ENCODE data around the gene SH3BGRL3.
"Not testable (repeated sequence)": the region's sequence is repeated elsewhere in the genome, so short reads cannot be mapped to it uniquely, and the experiment has no call there.

The SH3BGRL3 gene

DNA sequence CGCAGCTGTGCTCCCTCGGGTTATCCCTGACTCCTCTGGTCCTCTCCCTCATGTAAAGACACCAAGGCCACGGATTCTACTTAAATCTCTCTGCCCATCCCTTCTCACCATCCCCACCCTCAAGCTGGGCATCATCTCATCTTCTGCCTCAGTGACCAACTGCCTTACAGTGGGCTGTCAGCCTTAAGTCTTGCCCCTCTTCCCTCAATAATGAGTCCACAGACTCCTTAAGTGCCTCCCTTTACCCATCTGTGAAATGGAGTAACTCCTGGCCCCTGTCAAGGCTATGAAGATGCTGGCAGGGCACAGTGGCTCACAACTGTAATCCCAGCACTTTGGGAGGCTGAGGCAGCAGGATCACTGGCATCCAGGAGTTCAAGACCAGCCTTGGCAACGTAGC lies 12.1 kb downstream of the SH3BGRL3 start:
- DNase-seq = no peak

DNA sequence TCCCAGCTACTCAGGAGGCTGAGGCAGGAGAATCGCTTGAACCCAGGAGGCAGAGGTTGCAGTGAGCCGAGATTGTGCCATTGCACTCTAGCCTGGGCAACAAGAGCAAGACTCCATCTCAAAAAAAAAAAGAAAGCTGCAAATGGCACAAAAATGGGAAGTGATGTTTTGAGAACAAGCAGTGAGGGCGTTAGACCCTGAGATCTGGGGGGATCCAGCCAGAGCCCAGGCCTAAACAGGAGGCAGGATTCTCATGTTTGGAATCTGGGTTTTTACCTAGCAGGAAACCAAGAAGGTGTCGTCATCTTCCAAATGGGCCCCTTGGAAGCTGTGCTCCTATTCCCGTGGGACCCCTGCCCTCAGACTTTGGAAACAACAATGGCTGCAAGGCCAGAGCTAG lies 12.8 kb downstream of the SH3BGRL3 start:
- DNase-seq = not testable (repeated sequence)

DNA sequence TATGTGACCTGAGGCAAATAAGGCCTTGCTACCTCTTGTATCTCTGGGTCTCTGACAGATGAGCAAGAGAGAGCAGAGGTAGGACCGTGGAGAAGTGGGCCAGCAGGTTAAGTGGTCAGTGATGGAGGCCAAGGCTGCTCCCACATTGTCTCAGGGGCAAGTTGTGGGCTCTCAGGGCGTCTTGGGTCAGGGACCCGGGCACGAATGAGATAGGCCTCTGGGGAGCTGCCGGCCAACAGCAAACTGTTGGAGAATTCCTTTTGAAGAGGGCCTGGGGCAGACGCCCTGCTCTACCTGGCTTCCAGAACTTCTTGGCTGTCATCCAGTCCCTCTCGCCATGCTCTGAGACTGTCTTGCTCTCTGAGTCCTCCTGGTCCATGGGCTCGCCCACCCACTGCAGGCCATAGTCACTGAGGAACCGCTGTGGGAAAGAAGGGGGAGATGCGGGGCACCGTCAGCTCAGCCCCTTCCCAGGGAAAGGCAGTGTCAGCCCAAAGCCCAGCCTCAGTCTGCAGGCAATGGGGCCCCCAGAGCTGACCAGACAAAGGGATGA lies 14.1 kb downstream of the SH3BGRL3 start:
- no peak for DNase-seq

DNA sequence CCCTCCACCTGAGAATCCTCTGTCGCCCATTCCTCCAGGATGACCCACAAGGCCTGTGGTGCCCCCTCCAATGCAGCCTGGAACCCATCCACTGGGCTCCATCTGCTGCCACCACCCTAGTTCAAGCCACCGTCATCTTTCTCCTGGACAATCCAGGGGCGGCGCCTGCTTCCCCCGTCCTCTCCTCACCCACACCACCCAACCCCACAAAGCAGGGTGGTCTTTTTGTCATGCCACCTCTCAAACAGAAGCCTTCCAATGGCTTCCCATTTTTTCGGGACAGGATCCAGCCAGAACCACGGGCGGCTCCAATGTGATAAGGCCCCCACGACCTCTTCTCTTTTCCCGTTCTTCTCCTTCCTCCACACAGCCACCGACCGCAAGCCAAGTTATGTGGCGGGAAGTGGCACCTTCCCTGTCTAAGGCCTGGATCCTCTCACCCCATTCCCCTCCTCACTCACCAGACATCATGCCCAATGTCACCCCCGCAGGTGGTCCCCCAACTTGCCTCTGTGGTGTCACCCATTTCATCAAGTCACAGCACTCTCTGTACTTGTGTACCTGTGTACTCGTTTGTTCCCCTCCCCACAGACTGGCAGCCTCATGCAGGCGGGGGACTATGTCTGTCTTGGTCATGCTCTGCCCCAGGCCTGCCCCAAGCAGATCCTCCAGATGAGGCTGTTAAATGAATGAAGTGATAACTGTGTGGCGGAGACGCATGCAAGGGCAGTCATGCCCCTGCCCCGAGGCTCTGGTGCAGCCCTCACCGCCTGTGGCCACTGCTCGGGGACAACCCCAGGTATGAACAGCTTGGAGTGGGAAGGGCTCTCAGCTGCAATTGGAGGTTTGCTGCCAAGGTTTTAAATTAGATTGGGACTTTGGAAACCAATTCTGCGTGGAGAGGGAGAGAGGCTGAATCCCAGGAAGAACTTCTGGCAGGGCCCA lies 15.6 kb downstream of the SH3BGRL3 start:
- no peak for DNase-seq

DNA sequence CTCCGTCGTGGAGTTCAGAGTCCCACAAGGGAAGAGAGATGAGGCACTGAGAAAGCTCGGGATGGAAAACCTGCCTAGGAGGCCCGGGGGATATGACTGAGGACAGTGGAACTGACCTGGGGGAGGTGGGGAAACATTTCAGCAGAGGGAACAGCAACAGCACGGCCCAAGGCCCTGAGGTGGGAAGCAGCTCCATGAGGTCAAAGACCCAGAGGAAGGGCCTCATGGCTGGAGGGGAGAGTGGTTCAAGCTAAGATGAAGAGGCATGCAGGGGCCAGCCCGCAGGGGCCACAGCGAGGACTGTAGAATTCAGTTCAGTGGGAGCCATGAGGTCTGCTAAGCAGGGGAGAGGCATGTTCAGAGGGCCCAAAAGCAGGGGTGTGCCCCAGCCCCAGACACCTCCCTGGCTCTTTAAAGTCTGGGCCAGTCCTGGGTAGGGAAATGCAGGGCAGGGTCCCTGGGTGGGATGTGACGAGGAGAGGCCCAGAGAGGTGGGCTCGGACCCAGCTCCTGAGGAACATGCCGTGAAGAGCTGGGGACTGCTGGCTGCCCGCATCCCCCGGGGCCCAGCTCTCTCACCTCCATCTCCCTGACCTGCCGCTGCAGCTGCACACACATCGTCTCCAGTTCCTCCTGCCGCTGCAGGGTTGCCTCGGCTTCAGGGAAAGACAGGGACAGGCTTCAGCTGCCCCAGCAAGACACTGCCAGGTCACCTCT lies 16.6 kb downstream of the SH3BGRL3 start:
- DNase-seq = no peak

DNA sequence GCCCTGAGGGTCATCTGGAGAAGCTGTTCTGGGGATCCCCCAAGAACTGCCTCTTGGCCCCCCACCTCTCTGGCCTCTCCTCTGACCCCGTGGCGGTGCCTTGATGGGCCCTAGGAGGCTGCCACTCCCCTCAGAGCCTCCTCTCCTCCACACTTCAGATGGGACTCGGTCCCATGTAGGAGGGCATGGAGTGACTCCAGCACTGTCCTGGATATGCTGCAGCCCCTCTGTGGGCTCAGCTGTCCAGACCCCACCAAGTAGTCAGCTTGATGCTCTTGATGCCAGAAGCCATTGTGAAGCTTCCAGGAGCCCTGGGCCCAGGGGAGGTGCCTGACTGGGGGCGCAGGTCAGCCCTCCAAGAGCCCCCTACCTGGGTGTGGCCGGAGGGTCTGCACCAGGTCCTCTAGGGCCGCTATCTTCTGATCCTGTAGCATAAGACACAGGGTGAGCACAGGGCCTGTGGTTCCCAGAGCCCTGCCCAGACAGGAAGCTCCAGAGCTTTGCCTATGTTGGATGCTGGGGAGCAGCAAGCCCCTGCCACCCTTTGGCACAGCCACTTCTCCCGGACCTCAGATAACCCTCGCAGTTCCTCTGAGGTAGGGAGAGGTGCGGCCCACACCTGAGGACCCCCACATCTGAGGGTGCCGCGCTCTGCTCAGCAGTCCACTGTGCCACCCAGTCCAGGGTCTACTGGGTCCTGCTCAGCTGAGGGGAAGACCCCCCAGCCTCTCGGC lies 17.3 kb downstream of the SH3BGRL3 start:
- DNase-seq = no peak

DNA sequence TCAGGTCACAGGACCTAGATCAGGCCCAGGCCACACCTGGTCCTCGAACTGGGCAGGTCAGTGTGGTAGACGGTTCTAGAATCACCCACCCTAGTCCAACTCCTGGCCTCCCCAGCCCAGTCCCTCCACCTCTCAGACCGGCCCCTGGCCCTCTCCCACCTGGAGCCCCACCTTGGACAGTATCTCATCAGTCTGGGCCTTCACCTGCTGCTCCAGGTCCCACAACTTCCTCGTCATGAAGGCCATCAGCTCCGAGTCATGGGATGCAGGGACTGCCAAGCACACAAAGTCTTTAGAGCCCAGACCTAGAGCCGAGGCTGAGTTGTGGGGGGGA lies 17.9 kb downstream of the SH3BGRL3 start:
- no peak for DNase-seq

DNA sequence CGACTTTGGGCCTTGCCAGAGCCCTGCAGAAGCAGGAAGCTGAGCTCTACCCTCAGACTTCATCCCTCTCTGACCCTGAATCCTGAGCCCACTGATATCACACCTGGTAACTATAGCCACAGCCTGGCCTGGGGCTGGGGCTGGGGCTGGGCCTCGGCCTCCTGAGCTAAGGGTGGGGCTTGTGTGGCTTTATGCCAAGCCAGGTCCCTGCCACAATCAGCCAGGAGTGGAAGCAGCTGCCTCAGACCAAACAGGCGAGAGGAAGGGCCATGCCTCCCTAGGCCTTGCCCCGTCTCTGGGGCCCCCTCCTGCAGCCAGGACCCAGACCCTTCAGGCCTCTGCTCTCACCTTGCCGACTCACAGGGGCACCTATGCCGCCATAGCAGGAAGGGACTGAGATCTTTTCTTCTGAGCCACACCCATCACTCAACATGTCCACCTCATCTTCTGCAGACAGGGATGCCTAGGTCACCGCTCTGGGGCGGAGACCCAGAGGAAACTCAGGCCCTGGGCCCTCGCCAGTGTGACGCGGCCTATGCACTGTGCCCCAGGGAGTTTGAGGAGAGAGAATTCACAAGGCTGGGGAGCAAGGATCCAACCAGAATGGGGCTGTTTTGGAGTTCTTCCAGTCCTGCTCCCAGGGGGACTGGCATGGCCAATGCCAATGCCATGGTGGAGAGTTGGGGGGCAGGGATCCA lies 20.8 kb downstream of the SH3BGRL3 start:
- no peak for DNase-seq

DNA sequence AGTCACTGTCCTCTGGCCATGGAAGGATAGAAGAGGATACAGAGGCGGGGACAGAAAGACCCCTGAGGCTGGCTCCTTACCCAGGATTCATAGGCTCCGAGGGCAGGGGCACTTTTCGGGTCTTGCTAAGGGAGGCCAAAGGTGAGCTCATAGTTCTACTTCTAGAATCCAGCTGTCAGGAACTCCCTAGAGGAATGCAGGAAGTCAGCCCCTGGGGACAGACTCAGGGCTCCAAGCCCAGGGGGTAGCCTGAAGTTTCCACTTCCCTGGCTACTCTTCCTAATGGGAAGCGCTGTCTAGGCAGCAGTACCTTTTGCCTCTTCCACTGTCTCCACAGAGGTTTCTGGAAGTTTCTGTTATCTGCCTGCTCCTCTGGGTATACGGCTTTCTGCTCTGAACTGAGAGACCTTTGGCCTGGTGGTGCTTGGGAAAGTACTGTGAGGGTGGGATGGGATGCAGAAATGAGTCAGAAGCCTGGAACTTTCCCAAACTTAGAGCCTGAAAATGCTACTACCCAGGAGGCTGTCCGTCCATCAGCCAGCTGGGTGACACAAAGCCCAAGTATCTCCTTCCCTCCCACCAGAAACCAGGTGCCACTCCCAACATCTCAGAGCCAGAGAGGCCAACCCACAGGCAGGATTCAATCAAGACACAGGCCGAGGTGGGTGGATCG lies 23.0 kb downstream of the SH3BGRL3 start:
- DNase-seq = no peak

DNA sequence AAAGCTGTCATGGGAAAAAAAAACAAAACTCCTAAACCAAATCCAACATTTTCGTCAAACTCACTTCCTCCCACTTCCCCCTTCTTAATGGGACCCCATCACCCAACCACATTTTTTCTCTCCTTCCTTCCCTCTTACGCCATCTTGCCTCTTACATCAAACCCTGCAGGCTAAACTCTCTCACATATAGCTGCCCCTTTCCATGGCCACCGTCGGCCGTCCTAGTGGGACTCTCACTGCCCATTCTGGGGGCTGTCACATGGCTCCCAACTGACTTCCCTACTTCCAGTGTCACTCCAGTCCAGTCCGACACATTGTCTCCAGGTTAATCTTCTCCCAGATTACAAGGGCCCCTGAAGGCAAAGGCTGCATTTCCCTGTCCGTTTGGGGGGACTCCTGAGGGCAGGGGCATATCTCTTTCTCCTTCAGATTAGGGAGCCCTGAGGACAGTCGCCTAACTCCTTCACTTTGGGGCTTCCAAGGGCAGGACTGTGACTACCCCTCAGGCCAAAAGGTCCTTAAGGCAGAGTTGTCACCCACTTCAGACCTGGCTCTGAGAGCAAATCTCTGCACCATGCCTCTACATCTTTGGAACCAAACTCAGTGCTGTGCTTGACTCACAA lies 25.9 kb downstream of the SH3BGRL3 start:
- no peak for DNase-seq

DNA sequence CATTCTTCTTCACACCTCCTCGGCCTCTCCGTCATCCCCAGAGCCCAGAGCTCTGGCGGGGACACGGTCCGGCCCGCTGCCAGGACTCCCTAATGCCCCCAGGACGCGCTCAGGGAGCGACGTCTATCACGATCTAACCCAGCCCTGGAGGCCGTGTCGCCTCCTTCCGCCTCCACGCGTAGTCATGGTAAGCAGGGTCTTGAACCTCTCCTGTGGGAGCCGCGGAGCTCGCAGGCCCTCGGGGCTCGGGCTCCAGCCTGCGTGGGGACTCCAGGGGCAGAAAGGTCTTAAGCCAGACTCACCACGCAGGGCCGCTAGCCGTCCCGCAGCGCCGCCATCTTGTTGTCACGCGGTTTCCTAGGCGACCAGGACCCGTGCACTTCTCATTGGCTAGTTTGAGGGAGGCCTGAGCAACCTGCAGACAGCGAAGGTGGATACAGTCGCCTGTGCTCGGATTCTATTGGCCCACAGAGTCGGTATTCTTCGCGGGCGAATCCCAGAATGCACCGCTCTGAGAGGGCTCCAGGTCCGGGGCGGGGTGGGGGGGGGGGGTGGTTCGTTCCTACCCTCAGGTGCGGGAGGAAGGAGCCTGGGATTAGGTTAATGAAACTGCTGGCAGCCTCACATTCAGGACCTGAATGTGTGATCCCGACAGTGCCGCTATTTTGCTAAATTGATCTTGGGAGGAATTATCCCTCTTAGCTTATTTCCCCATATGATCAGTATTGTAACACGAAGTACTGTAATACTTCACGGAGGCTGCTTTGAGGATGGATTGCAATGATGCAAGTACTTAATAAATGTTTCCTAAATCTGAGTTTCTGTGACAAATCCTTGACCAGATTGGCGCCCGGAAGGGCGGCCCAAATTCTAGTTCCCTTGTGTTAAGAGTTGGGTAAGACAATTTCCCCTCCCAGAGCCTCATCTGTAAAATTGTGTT lies 26.7 kb downstream of the SH3BGRL3 start, which contains the start of gene UBXN11:
Gene UBXN11 (minus strand): TSS at position 347 of the 940 bp plus-strand sequence. CDS start 3,753 bp downstream, outside the sequence.
- DNase-seq = peak; percentile 95 to 98

DNA sequence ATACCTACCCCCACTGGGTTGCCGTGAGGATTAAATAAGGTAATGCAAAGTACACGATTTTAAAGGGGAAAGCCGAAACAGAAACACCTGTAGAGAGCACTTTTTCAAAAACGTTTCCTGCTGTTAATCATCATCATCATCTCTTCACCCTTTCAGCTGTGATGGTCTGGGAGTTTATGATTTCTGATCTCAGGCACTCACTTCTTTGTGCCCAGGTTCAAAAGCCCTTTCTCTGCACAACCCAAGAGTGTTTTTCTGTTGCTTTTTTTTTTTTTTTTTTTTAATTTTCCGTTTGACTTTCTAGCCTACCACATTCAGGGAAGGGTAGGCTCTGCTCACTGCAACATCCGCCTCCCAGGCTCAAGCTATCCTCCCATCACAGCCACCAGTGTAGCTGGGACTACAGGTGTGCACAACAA lies 27.5 kb downstream of the SH3BGRL3 start:
- DNase-seq = no peak

DNA sequence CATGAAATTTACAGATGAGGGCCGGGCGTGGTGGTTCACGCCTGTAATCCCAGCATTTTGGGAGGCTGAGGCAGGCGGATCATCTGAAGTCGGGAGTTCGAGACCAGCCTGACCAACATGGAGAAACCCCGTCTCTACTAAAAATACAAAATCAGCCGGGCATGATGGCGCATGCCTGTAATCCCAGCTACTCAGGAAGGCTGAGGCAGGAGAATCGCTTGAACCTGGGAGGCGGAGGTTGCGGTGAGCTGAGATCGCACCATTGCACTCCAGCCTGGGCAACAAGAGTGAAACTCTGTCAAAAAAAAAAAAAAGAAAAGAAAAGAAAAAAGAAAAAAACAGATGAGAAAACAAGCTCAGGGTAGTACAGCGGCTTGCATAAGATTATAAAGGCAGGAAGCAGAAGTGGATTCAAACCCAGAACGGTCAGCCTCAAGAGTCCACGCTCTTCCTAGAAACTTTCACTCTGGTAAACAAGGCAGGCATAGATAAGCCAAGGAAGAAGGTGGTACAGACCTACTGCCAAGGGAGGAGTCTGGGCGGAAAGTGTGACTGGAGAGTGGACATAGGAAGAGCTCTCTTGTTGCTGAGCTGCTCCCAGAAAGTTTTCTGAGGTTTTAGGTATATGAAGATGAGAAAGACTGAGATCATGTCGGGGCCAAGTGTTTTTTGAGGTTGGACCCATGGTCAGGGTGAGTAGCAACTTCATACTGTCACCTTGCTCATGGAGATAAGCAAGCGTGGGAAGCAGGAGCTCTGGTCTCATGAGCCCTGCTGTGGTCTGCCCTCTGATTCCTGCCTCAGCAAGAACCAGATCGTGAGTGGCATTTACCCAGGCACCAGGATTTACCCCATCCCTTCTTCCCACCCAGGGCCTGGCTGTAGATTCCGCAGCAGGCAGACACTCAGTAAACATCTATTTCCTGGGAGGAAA lies 28.3 kb downstream of the SH3BGRL3 start:
- DNase-seq = not testable (repeated sequence)

DNA sequence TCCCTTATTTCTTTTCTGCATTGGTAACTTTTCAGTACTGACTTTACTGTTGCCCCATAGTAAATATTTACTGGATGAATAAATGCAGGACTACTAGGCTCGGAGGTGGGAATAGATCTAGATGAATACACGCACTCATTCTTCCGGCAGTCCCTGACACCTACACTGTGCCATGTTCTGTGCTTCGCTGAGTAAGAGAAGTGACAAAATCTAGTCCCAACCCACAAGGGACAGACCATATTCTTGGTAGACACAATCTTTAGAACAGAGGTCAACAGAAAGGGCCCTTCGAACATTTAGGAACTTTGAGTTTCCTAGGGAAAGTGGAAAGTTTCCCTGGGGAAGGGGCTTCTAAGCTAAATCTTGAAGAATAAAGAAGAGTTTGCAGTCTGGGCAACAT lies 34.6 kb downstream of the SH3BGRL3 start:
- no peak for DNase-seq

DNA sequence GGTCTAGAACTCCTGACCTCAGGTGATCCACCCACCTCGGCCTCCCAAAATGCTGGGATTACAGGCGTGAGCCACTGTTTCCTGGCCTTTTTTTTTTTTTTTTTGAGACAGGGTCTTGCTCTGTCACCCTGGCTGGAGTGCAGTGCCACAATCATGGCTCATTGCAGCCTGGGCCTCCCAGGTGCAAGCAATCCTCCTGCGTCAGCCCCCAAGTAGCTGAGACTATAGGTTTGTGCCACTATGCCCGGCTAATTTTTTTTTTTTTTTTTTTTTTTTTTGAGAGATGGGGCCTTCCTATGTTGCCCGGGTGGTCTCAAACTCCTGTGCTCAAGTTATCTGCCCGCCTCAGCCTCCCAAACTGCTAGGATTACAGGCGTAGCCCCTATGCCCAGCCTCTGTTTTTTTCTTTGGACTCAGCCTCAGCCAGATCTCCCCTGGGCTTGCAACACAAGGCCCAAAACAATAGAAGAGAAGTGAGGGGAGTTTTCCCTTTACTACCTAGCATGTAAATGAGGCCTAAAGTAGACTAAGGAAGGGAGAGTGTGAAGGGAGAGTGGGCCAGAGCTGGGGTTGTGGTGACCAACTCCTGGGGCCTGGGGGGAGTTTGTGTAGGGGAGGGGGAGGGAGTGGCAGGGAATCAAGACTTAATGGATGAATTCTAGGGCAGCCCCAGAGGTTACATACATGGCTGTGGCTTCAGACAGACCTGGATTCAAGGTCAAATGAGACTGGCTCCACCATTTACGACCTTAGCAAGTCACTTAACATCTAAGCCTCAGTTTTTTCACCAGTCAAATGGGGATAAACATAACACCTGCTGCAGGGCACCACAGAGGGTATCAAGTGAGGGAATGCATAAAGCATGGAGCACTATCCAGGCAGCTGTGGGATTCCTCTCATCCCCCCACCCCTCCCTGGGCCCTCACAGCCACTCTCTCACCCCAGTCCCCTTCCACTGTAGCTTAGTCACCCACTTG lies 36.3 kb downstream of the SH3BGRL3 start:
- no peak for DNase-seq

DNA sequence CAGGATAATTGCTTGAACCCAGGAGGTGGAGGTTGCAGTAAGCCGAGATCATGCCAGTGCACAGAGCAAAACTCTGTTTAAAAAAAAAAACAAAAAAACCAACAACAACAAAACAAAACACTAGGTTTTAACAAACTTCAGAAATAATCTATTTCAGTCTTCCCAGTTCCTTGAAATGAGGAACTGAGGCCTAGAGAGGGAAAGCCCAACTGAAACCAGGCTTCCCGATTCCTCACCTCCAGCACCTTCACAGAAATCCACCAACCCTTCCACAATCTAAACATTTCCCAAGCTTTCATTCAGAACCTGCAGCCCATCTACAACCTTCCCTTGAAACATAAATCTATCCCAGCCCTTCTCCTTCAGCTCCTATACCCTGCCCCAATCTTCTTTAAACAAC lies 37.3 kb downstream of the SH3BGRL3 start:
- DNase-seq = no peak

DNA sequence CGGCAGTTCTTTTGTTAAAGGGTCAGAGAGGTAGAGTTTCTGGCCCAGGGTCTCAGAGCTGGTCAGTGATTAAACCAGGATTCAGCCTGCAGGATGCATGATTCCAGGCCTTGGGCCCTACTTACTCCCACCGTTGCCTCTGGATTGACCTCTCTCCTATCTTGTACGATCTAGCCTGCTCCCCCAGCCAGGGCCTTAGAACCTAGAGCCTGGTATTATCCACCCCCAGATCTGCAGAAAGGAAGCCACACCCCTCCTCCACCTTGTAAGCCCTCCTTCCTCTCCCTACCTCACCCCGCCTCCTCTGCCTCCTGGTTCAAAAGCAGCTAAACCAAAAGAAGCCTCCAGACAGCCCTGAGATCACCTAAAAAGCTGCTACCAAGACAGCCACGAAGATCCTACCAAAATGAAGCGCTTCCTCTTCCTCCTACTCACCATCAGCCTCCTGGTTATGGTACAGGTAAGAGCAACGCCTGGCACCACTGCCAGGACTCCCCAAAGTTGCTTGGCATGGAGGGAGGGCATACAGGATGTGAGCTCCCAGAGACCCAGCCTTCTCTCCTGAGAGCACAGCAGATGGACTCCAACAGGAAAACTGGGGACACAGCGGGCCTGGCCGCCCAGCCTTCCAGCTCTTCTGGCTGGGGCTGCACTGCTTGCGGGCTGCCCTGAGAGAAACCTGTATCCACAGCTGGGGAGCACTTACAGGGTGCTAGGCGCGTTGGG lies 37.9 kb downstream of the SH3BGRL3 start, which contains the start of gene CD52:
Gene CD52 (plus strand): TSS at position 347 of the 726 bp plus-strand sequence. CDS start 60 bp downstream, at position 407.
- DNase-seq = no peak
